ENCODE measurements around the gene TJP2. TPM values are rescaled to one million over a fixed set of nuclear protein-coding genes. Genes with fewer than 3 reads are reported as not detected.

TJP2 gene
- total RNA-seq, 1 donor from 2014 or later = 35.5 TPM

DNA sequence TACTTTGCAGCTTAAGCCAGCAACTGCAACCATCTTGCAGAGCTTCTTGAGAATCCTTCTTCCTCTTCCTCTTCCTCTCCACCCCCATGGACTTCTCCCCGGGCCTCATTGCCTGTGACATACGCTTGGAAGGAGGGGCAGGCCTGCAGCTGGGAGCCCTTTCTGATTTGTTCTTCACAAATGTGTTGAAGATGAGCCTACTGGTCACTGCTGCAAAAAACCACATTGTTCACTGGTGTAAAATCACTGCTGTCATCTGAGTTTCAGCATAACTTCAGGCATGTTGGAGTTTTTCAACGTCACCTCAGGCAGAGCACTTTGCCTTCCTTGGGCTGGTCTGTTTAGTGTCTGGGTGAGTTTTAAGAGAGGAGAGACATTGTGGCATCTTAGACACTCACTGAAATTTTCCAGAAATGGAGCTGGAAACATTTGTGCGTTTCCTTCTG, 7.9 kb downstream of the TJP2 start:
- no peaks in the 10 kb centered on the region for H3F3A ChIP-seq (ENCODE audit: low read depth)
- H2AFZ ChIP-seq (replicated peaks) = no peak overlapping the region
- no peak overlapping the region for H3K9ac ChIP-seq
- no peak overlapping the region for H3K4me2 ChIP-seq
- no peaks in the 10 kb centered on the region for H3K9me3 ChIP-seq (ENCODE audit: low read depth)
- Mint-ChIP-seq H3K9me3 (no peaks in the 10 kb centered on the region), H3K4me3 (no peak overlapping the region), H3K27me3 (ENCODE audit: insufficient read depth, low read depth) (no peaks in the 10 kb centered on the region), H3K27ac (no peak overlapping the region), H3K4me1 (peaks cover 1% of the 10 kb centered on the region), H3K36me3 (no peaks in the 10 kb centered on the region)
- H3K27ac ChIP-seq = no peak overlapping the region
- DNase-seq (ENCODE audit: low spot score) = no peak
- H3K36me3 ChIP-seq = no peaks in the 10 kb centered on the region
- TF ChIP-seq EZH2phosphoT487 (IDR thresholded peaks at IDR 0.05) (no peak), EZH2 (IDR thresholded peaks at IDR 0.05) (no peak)
- TF ChIP-seq, protein P1, sequence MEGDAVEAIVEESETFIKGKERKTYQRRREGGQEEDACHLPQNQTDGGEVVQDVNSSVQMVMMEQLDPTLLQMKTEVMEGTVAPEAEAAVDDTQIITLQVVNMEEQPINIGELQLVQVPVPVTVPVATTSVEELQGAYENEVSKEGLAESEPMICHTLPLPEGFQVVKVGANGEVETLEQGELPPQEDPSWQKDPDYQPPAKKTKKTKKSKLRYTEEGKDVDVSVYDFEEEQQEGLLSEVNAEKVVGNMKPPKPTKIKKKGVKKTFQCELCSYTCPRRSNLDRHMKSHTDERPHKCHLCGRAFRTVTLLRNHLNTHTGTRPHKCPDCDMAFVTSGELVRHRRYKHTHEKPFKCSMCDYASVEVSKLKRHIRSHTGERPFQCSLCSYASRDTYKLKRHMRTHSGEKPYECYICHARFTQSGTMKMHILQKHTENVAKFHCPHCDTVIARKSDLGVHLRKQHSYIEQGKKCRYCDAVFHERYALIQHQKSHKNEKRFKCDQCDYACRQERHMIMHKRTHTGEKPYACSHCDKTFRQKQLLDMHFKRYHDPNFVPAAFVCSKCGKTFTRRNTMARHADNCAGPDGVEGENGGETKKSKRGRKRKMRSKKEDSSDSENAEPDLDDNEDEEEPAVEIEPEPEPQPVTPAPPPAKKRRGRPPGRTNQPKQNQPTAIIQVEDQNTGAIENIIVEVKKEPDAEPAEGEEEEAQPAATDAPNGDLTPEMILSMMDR (IDR thresholded peaks at IDR 0.05) = no peak
- H3K4me1 ChIP-seq = peaks cover 10% of the 10 kb centered on the region
- no peaks in the 10 kb centered on the region for H3K27me3 ChIP-seq
- peaks cover 7% of the 10 kb centered on the region for H3K79me2 ChIP-seq (ENCODE audit: low read depth)
- H4K20me1 ChIP-seq (ENCODE audit: low read depth) = no peaks in the 10 kb centered on the region
- no peak overlapping the region for H3K4me3 ChIP-seq

DNA sequence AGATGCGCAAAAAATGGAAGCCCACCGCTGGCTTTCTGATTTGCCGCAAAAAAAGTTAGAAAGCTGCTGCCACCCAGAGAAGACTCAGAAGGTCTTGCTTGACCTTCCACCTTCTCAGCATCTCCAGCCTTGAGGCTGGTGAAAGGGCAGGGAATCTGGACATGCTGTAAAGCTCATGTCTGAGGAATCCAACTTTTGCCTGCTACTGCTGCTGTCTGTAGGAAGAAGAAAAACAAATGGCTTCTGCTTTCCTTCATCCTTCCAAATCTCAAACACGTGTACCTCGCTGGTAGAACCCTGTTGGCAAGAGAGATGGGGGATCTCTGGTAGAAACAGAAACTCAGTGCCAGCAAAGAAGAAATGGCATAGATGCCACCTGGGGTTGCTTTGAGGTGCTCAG, 10.2 kb downstream of the TJP2 start:
- H4K20me1 ChIP-seq (ENCODE audit: low read depth) = no peaks in the 10 kb centered on the region
- no peaks in the 10 kb centered on the region for H3K36me3 ChIP-seq
- H3K9me3 ChIP-seq (ENCODE audit: low read depth) = no peaks in the 10 kb centered on the region
- Mint-ChIP-seq H3K27ac (no peak overlapping the region), H3K4me3 (no peak overlapping the region), H3K27me3 (ENCODE audit: insufficient read depth, low read depth) (no peaks in the 10 kb centered on the region), H3K4me1 (peaks cover 7% of the 10 kb centered on the region), H3K9me3 (no peaks in the 10 kb centered on the region), H3K36me3 (no peaks in the 10 kb centered on the region)
- no peak for DNase-seq (ENCODE audit: low spot score)
- H3K4me1 ChIP-seq = peaks cover 11% of the 10 kb centered on the region
- H2AFZ ChIP-seq (replicated peaks) = no peak overlapping the region
- no peak overlapping the region for H3K9ac ChIP-seq
- H3K79me2 ChIP-seq (ENCODE audit: low read depth) = peaks cover 7% of the 10 kb centered on the region
- H3K27ac ChIP-seq = no peak overlapping the region
- H3K27me3 ChIP-seq = no peaks in the 10 kb centered on the region
- H3K4me3 ChIP-seq = no peak overlapping the region
- TF ChIP-seq EZH2 (IDR thresholded peaks at IDR 0.05) (no peak), EZH2phosphoT487 (IDR thresholded peaks at IDR 0.05) (no peak)
- TF ChIP-seq, protein P1 (IDR thresholded peaks at IDR 0.05) = no peak
- H3F3A ChIP-seq (ENCODE audit: low read depth) = no peaks in the 10 kb centered on the region
- H3K4me2 ChIP-seq = no peak overlapping the region

DNA sequence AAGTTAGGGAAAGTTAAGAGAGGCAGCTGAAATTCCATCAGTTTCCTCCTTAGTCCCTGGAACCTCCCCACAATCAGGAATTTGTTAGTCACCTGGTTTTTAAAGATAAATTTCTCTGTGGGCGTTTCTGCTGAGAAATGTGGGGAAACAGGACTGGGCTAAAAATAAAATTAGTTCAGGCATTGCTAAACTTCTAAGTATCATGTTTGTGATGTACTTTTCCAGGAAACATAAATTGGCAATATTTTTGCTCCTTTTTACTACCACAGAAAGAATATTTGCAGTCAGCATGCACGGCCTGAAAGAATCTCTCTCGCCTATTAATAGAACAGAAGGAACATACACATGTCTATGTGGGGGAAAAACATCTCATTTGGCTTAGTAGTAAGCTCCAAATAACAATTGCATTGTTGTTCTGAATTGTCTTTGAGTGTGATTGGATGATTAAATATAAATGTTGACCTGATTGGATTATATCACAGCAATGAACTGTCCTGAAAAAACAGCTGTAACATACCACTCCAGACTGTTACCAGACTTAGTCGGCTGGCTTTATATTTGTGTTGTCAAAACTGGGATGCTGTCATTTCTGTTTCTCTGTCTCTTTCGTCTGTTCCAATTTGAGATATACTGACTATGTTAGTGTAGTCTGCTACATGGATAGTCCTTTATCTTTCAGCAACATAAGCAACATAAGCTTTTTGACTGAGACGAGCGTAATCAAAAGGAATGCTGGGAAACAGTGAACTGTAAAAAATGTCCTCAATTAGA, 12.9 kb downstream of the TJP2 start:
- no peak overlapping the region for H3K27ac Mint-ChIP-seq
- H3K9me3 Mint-ChIP-seq = no peaks in the 10 kb centered on the region
- Histone ChIP-seq H3K9me3 (ENCODE audit: low read depth) (no peaks in the 10 kb centered on the region), H2AFZ (replicated peaks) (no peak overlapping the region), H3F3A (ENCODE audit: low read depth) (no peaks in the 10 kb centered on the region), H3K4me1 (peaks cover 11% of the 10 kb centered on the region), H3K4me3 (no peak overlapping the region), H3K9ac (no peak overlapping the region), H3K36me3 (no peaks in the 10 kb centered on the region), H3K79me2 (ENCODE audit: low read depth) (peaks cover 3% of the 10 kb centered on the region), H4K20me1 (ENCODE audit: low read depth) (no peaks in the 10 kb centered on the region), H3K4me2 (no peak overlapping the region), H3K27me3 (no peaks in the 10 kb centered on the region), H3K27ac (no peak overlapping the region)
- DNase-seq (ENCODE audit: low spot score) = no peak
- H3K4me3 Mint-ChIP-seq = no peak overlapping the region
- H3K36me3 Mint-ChIP-seq = no peaks in the 10 kb centered on the region
- TF ChIP-seq EZH2phosphoT487 (IDR thresholded peaks at IDR 0.05) (no peak), EZH2 (IDR thresholded peaks at IDR 0.05) (no peak)
- TF ChIP-seq, protein P1 (IDR thresholded peaks at IDR 0.05) = no peak
- no peaks in the 10 kb centered on the region for H3K27me3 Mint-ChIP-seq (ENCODE audit: insufficient read depth, low read depth)
- H3K4me1 Mint-ChIP-seq = peaks cover 10% of the 10 kb centered on the region

Measured in neural progenitor cell (in vitro differentiated cells).